T1000 (cell line): ENCODE data around the gene SEPTIN1.

ENCODE experiments used
- DNase-seq: peaks from one replicate; lab custom pipeline; 2025; ENCODE audit warnings: mixed read lengths; lab: John Stamatoyannopoulos, UW

SEPTIN1 gene

DNA sequence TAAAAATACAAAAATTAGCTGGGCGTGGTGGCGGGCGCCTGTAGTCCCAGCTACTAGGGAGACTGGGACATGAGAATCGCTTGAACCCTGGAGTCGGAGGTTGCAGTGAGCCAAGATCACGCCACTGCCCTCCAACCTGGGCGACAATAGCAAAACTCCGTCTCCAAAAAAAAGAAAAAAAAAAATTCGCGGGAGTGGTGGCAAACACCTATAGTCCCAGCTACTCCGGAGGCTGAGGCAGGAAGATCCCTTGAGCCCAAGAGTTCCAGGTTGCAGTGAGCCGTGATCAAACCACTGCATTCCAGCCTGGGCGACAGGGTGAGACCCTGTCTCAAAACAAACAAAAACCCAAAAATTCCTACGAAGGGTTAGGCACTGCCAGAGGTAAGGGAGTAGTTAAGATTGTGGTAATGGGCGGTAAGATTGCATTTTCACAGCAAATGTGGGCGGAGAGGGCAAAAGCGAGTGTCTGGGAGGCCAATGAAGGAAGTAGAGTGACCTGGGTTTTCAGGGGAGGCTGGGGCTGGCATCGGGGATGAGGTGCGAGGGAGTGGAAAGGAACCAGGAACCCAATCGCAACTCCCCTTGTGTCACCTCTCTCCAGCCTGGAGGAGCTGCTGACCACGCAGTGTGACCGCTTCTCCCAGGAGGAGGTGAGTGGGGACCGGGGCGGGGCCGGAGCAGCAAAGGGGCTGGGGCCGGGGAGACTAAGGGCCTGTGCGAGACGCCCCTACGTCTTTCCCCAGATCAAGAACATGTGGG lies 5.1 kb downstream of the SEPTIN1 start:
- no peak for DNase-seq

- no peak for DNase-seq
Measured at GRCh38 chr16:30376461-30376902, 5.9 kb downstream of the SEPTIN1 start.

GRCh38 chr16:30375864-30376263 lies 6.5 kb downstream of the SEPTIN1 start:
- no peak for DNase-seq

- no peak for DNase-seq
Measured at GRCh38 chr16:30374538-30374937, 7.8 kb downstream of the SEPTIN1 start, which contains the start of gene MYL11. MYL11 (plus strand) TSS chr16:30374802; CDS start chr16:30374858, 56 bp downstream.

- no peak for DNase-seq
Measured at GRCh38 chr16:30372725-30373124, 9.6 kb downstream of the SEPTIN1 start.

DNA sequence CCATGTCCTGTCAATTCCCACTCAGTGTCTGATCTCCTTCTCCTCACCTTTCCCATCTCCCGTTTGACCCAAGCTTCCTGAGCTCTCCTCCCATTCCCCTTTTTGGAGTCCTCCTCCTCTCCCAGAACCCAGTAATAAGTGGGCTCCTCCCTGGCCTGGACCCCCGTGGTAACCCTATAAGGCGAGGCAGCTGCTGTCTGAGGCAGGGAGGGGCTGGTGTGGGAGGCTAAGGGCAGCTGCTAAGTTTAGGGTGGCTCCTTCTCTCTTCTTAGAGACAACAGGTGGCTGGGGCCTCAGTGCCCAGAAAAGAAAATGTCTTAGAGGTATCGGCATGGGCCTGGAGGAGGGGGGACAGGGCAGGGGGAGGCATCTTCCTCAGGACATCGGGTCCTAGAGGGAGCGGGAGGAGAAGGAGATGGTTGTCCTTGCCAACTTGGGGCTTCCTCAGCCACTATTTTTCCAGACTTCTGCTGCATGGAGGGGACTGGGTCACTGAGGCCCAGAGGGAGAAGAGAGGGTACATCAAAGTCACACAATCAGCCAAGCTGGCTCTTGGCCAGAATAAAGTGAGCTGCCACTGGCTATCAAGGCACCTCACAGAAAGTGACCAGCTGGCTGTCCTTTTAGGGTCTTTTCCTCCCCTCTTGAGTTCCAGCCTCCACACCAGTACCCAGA lies 10.2 kb downstream of the SEPTIN1 start:
- DNase-seq: no peak

GRCh38 chr16:30371248-30371816 lies 11.0 kb downstream of the SEPTIN1 start:
- DNase-seq: no peak

- peak; percentile 100 for DNase-seq
Measured at GRCh38 chr16:30370456-30371247, 11.7 kb downstream of the SEPTIN1 start, which contains the start of gene TBC1D10B. TBC1D10B (minus strand) TSS chr16:30370494; CDS start chr16:30370183, 311 bp downstream.

- DNase-seq: no peak
Measured at GRCh38 chr16:30369938-30370455, 12.4 kb downstream of the SEPTIN1 start.

DNA sequence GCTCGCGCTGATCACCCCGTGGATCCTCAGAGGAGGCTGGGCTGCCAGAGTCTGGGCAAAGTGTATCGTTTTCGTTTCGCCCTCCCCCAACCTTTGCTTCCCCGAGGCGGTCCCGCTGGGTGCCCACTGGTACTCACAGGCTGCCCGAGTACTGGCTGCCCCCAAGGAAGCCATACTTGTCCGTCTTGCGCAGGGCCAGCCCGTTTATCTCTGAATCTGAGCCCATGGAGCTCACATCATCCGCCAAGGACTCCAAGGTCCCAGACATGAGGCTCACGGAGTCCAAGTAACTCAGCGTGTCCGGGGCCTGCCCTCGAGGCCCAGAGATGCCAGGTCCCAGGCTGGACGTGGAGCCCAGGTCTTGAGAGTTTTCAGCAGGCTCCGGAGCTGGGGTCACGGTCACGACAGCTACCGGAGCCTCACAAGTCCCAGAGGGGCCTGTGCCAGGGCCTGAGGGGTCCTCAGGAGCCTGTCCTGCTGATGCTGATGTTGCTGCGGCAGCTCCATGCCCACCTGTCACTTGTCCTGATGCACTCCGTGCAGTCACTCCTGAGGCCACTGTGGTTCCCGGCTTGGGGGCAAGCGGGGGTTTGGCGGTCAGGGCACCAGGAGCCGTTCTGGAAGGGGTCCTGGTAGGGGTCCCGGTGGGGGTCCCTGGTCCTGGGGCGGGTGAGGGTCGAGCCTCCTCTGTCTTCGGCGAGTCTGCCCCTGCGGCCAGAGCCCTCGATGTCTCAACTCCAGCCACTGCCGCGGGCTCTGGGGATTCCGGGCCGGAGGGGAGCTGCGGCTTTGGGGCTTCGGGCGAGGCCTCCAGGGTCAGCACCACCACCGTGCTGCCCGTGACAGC lies 13.0 kb downstream of the SEPTIN1 start:
- DNase-seq: no peak

- no peak for DNase-seq
Measured at GRCh38 chr16:30368792-30369090, 13.6 kb downstream of the SEPTIN1 start.

DNA sequence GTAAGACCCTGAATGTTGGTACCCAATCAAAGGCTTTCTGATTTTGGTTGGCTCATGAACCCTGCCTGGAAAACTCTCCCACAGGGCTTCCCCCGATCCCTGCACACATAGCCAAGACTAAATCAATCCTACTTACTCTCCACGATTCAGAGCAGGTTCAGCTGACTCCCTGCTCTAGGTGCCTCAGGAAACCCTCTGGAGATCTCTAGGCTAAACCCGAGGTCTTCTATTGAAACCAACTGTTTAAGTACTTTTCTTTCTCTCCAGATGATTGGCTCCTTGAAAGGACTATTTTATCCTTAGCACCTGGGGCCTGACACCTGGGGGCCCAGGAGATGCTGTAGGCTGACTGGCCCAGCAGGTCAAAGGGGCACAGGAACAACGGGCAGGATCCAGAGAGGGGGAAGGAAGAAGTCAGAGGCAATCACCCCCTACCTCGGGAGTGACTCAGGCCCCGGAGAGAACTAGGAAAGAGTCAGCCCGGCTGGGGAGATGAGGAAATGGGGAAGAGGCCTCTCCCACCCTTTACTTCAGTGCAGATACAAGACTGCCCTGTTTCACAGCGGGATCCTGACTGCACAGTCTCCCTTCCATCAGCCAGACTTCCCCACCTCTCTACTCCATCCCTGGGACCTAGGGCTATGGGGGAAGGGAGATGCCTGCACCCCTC lies 14.1 kb downstream of the SEPTIN1 start:
- no peak for DNase-seq

DNA sequence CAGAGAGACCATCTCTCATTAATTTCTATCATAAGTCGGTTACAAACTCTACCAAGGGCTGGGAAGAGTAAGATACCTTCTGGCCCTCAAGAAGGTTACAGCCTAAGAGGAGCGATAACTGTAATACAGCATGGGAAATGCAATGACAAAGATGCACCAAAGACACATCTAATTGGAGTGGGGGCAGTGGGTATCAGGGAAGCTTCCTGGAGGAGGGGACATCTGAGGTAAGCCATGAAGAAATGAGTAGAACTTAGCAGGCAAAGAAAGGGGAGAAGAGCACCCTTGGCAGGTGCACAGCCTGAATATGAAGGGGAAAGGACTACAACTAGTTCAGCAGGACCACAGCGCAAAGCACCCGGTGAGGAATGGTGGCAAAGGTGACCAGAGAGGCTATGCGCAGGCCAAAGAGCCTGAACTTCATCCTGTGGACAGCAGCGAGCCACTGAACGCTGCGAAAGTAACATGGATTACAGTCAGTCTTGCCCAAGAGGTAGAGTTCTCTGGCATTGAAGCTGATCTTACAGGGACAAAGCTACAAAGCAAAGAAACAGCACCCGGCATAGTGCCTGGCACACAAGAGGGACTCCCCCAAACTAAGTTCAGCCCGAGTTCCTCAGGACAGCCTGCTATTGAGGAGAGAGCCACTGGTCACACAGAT lies 14.9 kb downstream of the SEPTIN1 start:
- DNase-seq: no peak

- no peak for DNase-seq
Measured at GRCh38 chr16:30366511-30366910, 15.8 kb downstream of the SEPTIN1 start.

DNA sequence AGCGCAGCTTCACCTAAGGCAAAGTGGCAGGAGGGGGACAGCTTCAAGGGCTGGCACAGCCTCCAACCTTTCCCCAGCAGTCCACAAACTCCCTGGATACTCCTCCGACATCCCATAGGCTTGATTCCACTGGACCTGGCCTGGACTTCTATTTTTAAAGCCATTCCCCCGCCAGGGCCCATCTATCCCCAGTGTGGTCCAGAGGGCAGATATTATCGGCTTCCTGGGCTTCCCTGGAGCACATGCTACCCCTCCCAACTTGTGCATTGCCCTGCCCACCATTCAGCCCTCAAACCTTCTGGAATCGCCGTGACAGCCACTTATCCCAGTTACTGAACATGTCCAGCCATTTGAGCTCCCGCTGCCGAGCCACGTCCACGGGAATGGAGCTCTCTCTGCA lies 17.2 kb downstream of the SEPTIN1 start:
- no peak for DNase-seq

GRCh38 chr16:30361180-30361579 lies 21.2 kb downstream of the SEPTIN1 start:
- no peak for DNase-seq

GRCh38 chr16:30359871-30360170 lies 22.5 kb downstream of the SEPTIN1 start:
- DNase-seq: no peak

DNA sequence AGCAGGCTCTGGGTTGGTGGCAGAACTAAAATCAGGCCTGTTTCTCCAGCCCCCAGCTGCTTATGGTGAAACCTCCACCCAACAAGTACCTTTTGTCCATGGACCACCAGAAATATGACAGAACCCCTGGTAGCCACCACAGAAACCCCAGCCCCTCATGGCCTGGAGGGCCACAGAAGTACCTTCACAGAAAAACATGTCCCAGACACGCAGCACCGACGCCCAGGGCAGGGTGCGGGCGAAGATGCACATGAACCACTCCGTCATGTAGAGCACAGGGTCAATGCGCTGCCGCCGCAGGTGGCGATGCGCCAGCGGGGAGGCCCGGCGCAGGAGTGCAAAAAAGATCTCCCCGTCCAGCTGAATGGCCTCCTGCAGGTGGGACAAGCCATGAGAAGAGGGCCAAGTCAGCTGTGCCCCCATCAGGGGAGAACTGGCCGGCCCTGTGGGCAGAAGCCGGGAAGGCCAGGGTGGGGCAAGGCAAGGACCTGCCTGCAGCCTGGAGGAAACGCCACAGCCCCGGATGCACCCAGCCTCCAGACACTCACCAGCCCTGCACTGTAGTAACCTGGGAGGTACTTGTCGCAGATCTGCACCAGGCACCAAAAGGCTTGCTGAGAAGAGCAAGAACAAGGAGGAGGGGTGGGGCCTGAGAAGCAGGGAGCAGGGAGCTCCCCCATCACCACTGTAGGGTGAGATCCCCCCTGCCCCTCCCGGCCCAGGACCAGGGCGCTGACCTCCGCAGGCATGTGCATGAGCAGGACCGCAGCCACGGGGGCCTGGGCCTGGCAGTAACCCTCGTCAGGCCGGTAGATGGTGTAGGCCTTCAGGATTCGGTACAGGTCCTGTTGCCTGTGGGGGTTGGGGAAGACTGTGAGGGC lies 23.1 kb downstream of the SEPTIN1 start:
- no peak for DNase-seq

DNA sequence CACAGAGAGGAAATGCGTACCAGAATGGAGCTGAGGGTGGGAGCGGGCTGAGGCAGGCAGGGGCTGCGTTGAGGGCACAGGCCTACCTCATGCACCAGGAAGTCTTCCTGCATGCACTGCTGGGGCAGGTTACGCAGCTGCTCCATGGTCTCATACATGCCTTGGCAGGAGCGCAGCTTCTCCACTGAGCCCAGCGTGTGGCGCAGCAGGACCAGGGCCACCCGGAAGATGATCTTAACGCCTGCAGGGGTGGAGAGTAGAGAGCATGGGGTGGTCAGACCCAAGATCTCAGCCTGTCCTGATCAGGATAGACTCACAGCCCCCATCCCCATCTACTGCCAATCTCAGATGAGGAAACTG lies 23.8 kb downstream of the SEPTIN1 start:
- DNase-seq: no peak
